GM19099 (cell line): Measurements from ENCODE around the gene COMMD7.

Source experiments
- POLR2A ChIP-seq: IDR thresholded peaks from 3 replicates; pipeline ENCODE4 v1.6.1; 2011; ENCODE audit warnings: low read depth; ENCODE audit not compliant: insufficient read length; ENCODE audit errors: extremely low read depth

Gene COMMD7

DNA sequence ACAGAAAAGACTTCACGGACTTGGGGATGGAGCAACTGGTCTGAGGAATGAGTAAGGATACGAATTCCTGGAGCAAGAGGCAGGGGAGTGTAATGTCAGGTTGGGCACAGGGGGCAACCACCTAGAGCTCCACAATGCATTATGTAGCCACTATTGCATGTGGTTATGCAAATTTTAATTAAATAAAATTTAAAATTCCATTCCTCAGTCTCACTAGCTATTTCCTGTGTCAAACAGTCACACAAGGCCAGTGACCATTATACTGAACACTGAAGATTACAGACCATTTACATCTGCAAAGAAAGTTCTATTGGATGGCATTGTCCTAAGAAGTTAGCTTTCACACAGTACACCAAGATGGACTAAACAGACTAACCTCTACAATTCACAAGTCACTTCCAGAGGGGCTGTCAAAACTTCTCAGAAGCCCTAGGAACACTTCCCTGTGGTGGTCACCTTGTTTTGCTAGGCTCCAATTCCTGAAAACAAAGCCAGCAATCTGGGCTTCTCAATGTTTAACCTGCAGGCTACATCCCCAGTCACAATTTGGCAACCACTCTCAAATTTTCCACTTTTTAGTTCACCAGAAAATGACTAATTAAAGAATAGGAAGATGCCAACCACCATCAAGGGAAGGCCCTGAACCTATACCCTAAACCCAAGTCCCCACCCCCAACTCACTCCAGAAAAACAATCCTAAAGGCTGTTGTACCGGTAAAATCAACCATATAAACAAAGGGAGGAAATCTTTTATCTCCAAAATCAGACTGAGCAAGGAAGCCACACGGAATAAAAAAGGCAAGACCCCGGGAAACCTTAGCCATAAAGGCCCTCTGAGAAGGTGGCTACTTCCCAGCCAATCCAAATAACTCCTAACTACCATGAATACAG lies 35.3 kb downstream of the COMMD7 start:
- no peak for TF ChIP-seq POLR2A

DNA sequence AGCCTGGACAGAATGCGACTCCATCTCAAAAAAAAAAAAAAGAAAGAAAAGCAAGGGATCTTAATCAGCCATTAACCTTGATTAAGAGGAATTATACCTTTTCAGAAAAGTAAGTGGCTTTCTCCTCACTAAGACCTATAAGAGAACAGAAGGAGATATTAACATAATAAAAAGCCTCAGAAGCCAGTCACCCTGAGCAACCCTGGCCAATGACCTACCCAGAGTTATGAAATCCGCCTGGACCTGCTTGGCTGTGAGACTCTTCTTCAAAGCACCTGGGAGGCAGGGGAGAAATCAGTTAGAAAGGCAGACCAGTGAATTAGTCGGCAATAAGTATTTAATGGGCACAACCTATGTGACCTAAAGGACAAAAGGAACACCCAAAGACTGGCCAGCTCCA lies 36.8 kb downstream of the COMMD7 start:
- TF ChIP-seq POLR2A = no peak

DNA sequence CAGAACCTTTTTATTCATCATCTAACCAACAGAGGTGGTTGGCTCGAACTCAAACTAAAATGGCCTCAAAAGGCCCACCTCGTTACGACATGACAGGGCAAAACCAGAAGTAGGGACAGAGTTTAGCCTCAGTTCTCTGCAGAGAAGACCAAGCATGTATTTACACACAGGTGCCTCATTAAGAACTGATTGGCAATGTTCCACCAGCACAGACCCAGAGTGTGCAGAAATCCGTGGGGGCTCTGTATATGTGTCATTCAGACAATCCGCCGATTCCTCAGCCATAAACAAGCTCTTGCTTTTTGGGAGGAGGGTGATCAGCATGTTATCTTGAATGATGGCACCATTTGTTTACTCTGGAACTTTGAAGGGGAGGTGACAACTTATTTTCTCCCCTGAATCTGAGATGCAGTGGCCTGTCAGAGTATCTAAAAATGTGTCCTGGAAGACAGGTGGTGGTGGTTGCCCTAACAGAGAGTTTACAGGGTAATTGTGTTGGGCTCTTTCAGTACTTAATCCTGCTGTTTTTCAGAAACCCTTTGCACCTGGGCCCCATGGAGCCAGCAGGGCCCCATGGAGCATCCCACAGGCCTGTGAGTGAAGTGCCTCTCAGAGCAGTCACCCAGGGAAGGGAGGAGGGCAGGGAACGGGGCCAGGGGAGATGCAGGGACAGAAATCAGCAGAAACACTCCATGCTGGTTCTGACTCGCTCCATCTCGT lies 40.4 kb downstream of the COMMD7 start:
- no peak for TF ChIP-seq POLR2A

DNA sequence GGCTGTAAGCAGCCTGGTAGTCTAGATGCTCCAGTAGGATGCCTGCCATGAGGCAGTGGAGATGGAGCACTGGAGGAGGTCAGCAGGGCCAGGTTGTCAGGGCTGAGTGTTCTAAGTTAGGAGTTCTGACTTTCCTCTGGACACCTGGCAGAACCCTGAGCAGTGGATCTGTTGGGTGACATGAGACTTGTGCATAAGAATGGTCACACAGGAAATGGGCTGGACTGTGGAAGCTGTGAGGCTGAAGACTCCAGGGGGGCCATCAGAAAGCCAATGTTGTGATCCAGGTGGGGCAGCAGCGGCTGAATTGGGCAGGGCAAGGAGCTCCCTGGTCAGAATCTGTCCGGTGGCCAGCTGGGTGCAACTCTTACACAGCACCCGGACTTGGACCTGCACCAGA lies 45.7 kb downstream of the COMMD7 start:
- no peak for TF ChIP-seq POLR2A

DNA sequence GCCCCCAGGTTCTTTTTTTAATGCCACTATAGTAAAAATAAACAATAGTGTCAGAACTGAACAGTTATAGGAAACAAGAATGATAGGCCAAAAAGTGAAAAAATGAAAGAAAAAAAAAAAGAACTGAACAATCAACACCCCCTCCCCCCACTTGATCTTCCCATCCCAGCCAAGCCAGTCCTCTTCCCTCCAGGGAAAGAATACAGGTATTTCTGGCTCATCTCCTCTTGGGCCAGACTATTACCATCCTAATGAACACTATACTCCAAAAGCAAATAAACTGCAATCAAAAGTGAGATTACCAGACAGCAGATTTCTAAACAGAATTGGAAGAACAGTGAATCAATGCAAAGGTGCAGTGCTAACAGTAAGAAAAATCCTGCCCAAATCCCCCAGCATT lies 48.2 kb downstream of the COMMD7 start:
- no peak for TF ChIP-seq POLR2A

DNA sequence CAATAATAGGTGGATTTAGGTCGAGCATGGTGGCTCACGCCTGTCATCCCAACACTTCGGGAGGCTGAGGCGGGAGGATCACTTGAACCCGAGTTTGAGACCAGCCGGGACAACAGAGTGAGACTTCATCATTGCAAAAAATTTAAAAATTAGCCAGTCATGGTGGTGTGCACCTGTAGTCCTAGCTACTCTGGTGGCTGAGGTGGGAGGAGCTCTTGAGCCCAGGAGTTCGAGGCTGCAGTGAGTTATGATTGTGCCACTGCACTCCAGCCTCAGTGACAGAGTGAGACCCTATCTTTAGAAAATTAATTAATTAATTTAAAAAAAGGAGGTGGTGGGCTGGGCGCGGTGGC lies 56.1 kb downstream of the COMMD7 start:
- TF ChIP-seq POLR2A = no peak

DNA sequence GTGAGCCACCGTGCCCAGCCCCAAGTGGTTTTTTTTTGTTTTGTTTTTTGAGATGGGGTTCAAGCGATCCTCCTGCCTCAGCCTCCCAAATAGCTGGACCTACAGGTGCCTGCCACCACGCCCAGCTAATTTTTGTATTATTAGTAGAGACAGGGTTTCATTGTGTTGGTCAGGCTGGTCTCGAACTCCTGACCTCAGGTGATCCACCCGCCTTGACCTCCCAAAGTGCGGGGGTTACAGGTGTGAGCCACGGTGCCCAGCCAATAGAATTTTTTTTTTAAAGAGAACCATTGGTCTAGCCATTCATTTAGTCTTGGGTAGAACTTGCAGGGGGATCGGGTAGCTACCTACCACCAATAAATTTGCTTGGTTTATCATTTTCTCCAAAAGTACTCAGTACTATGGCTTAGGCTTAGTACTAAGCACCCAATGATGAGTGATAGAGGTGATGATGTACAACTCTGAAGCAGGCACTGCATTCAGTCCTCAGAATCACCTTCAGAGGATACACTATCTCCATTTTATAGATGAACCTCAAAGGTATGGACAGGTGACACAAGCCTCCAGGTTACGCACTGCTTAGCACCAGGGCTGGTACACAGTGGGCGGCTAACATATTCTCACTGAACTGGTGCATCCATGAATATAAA lies 56.6 kb downstream of the COMMD7 start:
- no peak for TF ChIP-seq POLR2A

DNA sequence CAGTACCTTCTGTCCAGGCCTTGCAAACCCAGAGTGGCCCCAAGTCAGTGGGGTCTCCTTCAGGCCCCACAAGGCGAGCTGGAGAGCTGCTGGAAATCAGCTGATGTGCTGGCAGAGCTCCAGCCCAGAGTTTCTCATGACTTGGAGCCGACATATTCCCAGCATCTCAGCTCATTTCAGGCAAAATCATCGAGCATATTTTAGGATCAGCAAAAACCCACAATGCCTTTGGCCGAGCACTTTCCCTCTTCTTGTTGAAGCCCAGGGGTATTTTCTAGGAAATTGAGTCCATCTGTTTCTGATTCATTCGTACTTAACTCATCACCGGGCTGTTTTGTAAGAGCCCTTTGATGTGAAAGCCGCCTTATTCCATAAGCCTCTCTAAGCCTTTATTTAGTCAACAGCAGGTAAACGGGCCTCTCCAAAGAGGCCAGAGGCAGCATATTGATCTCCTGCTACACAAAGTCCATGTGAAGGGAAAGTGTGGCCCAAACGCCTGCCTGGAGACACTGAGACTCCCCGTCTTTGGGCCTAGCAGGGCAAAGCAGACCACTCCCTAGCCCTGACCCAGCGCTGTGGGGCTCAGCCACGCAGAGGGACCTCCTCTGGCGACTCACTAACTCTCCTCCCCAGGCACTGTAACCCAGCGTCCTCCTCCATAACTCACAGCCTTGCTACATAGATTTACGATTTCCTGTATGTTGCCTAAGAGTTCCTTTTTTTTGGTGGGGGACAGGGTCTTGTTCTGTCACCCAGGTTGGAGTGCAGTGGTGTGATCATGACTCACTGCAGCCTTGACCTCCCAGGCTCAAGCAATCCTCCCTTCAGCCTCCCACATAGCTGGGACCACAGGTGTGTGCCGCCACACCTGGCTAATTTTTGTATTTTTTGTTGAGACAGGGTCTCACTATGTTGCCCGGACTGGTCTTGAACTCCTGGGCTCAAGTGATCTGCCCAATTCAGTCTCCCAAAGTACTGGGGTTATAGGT lies 57.4 kb downstream of the COMMD7 start:
- no peak for TF ChIP-seq POLR2A

DNA sequence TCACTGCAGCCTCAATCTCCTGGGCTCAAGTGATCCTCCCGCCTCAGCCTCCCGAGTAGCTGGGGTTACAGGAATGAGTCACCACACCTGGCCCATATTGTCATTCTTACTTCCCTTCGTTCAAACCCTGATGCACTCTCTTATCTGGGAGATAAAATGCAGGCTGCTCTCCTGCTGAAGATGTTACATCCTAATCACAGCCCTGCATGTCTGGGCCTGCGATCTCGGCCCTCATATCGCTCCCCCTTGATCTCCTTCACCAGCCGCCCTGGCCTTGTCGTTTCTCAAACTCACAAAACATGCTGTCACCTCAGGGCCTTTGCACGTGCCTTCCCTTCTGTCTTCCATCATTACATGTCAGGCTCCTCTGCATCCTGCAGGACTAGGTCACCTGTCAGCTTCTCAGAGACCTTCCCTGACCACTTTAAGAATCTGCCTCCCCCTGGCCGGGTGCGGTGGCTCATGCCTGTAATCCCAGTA lies 60.7 kb downstream of the COMMD7 start:
- TF ChIP-seq POLR2A = no peak

DNA sequence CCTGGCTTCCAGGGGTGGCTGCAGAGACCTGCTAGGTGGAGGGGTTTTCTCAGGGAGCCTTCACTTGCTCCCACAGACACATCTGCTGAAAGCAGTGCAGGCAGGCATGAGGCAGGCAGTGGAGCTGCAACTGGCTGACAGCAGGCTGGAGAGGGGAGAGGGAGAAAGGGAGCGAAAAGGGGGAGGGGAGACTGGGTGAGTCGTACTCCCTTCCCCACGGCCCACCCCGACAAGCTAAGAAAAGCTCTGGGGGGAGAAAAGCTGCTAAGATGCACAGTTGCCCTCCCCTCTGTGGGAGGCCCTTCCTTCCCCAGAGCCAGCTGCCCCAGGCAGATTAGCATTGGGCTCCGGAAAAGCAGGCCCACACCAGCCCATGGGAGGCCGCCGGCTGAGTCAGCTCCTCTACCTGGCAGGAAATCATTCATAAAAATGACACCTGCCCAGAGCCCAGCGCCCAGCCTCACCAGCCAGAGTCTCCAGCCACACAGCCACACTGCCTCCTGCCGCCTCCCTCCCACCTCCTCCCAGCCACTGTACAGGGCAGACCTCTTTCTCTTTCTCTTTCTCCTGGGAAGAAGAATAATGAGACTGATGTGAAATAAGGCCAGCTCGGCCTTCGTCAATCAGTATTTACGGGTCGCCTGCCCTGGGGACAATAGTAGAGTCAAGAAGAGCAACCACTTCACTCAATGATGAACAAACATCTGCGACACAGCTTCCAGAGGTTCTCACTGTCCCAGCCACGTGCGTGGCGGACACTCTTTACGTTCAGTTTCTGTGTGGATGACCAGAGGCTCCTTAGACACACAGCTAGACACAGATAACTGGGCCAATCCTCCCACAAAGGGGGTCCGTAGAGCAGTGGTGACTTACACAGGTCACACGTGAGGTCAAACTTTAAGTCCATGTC lies 61.8 kb downstream of the COMMD7 start:
- TF ChIP-seq POLR2A = no peak

DNA sequence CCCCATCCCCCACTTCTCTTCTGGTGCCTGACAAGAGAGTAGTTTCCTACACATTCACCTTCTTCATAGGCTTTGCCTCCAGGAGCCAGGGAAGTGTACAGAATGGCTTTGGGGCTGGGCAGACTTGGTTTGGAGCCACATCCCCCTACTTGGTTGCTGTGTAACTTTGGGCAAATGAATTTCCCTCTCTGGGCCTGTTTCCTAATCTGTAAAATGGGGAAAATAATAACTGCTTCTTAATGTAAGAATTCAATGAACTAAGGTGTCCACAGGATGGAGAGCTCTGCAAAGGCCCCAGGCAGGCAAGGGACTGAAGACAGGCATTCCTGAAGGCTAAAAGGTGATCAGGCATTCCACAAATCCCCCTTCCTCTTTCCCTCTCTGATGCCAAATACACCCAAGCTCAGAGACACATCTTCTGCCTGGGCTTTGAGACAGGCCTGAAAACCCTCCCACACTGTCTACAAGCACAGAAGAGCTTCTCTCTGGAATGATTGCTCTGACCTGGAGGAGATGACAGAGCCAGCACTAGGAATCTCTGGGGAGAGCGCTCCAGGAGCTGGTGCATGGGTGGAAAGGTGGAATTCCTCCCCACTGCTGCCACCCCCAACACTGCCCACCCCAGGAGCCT lies 62.6 kb downstream of the COMMD7 start:
- TF ChIP-seq POLR2A = no peak

DNA sequence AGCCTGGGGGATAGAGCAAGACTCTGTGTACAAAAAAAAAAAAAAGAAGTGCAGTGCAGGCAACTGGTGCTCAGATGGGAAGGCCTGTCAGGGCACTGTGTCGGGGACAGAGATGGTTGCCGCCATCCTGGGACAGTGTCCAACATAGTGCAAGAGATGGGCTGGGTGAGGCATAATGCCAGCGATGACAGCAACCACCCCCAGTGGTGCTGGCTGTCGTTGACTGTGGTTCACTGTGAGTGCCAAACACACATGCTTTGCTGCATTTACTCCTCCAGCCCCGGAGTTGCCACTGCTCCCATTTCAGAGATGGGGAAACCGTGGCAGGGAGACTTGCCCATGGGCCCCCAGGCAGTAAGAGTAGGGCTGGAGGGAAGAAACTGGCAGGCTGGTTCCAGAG lies 64.3 kb downstream of the COMMD7 start:
- TF ChIP-seq POLR2A = no peak

DNA sequence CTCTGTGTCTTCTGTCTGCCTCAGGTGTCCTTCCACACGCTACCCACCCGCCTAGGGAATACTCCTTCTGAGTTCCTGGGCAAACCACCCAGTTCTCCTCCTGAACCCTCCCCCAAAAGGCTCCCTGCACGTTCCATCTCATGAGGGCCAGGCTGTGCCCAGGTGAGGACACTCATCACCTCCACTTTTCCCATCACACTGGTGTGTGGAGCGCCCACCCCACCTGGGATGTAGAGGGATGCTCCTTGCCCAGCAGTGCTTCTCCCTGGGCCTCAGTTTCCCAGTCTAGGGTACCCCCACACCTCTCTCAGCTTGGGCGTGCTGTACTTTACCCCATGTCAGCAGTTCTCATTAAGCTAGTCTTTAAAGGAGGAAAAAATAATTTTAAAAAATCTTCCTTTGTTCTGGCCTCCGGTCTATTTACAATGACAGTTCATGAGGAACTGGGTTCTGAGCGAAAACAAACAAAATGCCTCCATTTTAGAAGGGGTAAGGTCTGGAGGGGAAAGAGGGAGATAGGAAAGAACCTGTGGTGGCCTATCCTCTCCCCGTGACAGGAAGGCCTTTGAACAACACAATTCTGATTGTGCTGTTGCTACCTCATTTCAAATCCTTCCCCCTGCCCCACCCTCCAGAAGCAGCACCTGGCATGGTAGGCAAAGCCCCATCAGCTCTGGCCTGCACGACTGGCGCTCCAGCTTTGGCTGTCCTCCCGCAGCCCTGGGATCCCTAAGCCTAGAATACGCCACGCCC lies 67.9 kb downstream of the COMMD7 start:
- TF ChIP-seq POLR2A = no peak

DNA sequence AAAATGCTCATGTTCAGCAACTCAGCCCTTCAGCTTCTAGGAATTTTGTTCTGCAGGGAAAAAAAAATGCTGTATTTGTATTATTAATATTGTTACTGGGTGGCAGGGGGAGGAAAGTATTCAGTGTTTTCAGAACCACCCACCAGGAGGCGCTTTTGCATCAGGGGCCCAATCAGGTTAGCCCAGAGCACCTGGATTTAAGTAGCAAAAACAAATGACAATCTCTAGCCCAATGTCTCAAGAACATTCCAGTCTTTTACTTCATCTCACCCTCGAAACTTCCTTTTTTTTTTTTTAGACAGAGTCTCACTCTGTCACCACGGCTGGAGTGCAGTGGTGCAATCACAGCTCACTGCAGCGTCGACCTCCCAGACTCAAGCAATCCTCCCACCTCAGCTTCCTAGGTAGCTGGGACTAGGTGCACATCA lies 68.9 kb downstream of the COMMD7 start:
- no peak for TF ChIP-seq POLR2A
